Liver (tissue), 3 donors: ENCODE results near the gene CDC45.

ENCODE experiments used
- ATF3 ChIP-seq: IDR thresholded peaks from 2 replicates; pipeline ENCODE4 v1.6.1; 2016; ENCODE audit warnings: antibody characterized with exemption
- CTCF ChIP-seq: fragments of 150-350 bp; IDR thresholded peaks from 2 replicates; pipeline ENCODE4 v1.5.1; 2017; ENCODE audit warnings: improper control_type of control experiment, low read depth, low read length; ENCODE audit not compliant: missing input control
- GABPA ChIP-seq, 2 donors: IDR thresholded peaks in 1 of 2; conservative IDR thresholded peaks in 1 of 2; 2 replicates each; pipeline ENCODE4 v1.6.1; 2016; ENCODE audit warnings: antibody characterized with exemption in 2 of 2, mild to moderate bottlenecking in 1 of 2, moderate library complexity in 1 of 2
- JUND ChIP-seq, 2 donors: IDR thresholded peaks; 2 replicates each; pipeline ENCODE4 v1.6.1; 2016; ENCODE audit warnings: antibody characterized with exemption in 2 of 2
- MAX ChIP-seq: IDR thresholded peaks from 2 replicates; pipeline ENCODE4 v1.6.1; 2016; ENCODE audit warnings: antibody characterized with exemption
- REST ChIP-seq: IDR thresholded peaks from 2 replicates; pipeline ENCODE4 v1.6.1; 2016; ENCODE audit warnings: antibody characterized with exemption, mild to moderate bottlenecking
- RXRA ChIP-seq, 2 donors: IDR thresholded peaks; 2 replicates each; pipeline ENCODE4 v1.6.1; 2017 to 2018; ENCODE audit warnings: antibody characterized with exemption in 2 of 2, mild to moderate bottlenecking in 1 of 2
- YY1 ChIP-seq: IDR thresholded peaks from 2 replicates; pipeline ENCODE4 v1.6.1; 2016; ENCODE audit warnings: antibody characterized with exemption, mild to moderate bottlenecking
- donor health status: healthy.
- donor health status: healthy.

GRCh38 chr22:19553201-19553600 lies 73.5 kb downstream of the CDC45 start:
- TF ChIP-seq CTCF (no peak), JUND (IDR thresholded peaks at IDR 0.05) (no peak), GABPA (IDR thresholded peaks at IDR 0.05 in 1 of 2, conservative IDR thresholded peaks at IDR 0.05 in 1 of 2) (no peak), RXRA (IDR thresholded peaks at IDR 0.05) (no peak), REST (no peak), MAX (no peak), ATF3 (no peak), YY1 (no peak)
